Epidermal melanocyte (primary cell): ENCODE results near the gene ZNF418.
"Not testable (repeated sequence)": the region's sequence is repeated elsewhere in the genome, so short reads cannot be mapped to it uniquely, and the experiment has no call there.

Experiments
- DNase-seq: peaks from one replicate; pipeline ENCODE4 v3.0.0; 2011; ENCODE audit warnings: low spot score; ENCODE audit not compliant: insufficient read length

ZNF418 gene

DNA sequence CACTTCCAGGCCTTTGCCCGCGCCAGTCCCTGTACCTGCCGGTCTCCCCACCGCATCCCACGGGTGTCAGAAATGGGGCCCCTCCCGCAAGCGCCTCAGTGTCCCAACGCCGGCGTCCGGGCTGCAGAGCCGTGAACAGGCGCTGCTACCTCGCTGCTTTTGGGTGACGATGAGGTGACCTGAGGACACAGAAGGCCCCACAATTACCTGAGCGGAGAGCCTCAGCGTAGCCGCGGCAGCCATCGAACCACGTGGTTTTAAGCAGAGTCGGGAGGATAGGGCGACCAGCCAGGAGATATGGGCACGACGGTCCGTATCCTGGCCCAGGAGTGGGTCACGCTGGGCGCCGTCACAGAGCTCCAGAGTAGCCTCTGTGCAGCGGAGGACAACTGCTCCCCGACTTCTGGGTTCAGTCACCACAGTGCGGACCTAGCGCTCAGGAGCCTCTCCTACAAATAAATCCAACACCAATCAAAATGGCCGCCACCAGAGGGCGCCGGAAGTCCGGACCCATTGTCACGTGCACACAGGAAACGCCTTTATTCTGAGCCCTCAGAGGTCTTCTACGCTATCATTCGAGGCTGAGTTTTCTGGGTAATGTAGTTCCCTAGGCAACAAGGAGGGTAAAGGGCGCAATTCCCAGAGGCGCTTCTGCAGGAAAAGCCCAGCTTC is 46.5 kb downstream of the ZNF418 start, which contains the start of gene ZNF814:
Gene ZNF814, minus strand, starts transcription at position 478 of the 672 bp plus-strand sequence. Its CDS starts 235 bp downstream, at position 243.
- DNase-seq: peak; percentile 65

DNA sequence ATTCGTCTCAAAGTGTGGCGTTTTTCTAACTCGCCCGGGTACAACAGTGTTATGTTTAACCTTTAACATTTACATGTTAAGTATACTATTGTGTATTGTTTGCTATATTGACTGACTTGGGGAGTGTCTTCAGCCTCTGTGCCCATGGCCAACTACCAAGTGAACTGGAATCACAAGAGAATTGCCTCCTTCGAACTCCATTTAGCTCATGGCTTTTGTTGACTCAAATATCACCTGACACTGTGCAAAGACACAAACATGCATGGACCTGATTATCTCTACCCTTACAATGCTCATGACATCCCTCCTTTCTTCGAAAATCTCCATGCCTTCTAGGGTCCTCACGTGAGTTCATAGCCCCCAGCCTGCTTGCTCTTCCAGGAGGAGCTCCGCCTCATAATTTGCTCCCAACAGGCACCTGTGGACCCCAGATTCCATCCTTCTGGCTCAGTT is 47.1 kb downstream of the ZNF418 start:
- no peak for DNase-seq

DNA sequence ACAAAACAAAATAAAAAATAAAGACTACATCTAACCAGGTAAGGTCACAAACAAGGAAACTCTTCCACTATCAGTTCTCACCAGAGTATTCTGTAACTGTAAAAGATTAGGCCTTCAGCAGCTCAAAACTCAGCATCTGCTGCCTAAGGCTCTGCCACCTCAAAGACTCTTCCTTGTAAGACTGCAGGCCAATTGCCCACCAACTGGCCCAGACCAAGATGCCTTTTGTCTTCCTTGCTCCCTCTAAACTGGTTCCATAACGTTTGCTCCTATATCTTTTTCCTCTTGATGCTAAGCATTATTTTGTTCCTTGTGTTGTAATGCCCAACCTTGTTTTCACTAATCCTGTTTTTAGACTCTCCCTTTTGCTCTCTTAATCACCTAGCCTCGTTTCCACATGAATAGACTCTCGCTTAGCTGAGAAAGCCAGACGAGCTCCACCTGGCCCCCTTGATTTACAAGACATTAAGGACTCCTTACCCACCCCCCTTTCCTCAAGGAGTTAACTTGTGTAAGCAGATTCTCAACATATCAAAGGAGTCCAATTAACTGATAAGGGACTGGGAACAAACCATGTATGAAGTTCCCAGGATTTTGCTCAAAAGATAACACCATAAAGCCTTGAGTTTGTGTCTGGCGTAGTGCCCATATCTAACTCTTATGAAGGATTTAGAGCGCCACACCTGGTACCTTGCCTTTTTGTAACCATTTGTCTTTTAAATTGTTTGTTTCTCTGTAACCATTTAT is 47.8 kb downstream of the ZNF418 start:
- no peak for DNase-seq

DNA sequence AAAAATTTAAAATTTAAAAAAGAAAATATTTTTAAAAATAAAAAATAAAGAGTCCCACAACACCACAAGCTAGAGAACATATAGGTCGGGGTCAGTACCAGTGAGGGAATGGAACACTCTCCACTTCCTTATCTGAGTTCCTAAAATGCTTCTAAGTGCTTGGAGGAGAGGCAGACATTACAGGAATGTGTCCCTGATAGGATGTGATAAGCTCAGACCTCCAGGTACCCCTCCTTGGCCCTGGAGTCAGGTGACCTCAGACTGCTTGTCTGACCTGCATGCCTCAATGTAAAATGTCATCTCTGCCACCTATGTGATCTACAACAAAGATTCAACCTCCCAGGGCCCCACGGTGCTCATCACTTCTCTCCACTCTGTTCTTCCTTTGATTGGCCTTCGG is 49.2 kb downstream of the ZNF418 start:
- DNase-seq: no peak

DNA sequence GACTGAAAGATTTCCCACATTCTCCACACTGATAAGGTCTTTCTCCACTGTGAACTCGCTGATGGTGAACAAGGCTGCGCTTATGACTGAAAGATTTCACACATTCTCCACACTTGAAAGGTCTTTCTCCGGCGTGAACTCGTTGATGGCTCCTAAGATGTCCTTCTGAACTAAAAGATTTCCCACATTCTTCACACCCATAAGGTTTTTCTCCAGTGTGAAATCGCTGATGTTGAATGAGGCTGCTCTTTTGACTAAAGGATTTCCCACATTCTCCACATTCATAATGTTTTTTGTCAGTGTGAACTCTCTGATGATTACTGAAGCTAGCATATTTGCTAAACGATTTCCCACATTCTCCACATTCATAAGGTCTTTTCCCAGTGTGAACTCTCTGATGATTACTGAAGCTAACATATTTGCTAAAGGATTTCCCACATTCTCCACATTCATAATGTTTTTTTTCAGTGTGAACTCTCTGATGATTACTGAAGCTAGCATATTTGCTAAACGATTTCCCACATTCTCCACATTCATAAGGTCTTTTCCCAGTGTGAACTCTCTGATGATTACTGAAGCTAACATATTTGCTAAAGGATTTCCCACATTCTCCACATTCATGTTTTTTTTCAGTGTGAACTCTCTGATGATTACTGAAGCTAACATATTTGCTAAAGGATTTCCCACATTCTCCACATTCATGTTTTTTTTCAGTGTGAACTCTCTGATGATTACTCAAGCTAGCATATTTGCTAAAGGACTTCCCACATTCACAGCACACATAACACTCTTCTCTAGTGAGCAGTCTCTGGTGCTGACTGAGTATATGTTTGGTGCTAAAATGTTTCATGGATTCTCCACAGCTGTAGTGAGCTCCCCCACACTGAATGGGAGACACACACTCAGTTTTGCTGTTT is 61.1 kb downstream of the ZNF418 start:
- DNase-seq: not testable (repeated sequence)

DNA sequence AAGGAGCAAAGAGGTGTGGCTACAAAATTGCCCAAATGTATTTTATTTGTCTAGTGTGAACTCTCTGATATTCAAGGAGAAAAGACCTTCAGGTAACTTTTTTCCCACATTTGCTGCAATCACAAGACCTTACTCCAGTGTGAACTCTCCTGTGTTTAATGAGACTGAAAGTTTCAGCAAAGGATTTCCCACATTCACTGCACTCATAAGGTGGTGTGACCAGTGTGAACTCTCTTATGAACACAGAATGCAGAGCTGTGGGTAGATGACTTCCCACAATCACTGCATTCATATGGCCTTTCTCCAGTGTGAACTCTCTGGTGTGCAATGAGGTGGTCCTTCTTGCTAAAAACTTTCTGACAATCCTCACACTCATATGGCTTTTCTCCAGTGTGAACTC is 62.8 kb downstream of the ZNF418 start:
- DNase-seq: no peak
